Gastrocnemius medialis (tissue), 4 donors: ENCODE measurements around the gene USP16. TPM values are rescaled to one million over a fixed set of nuclear protein-coding genes. Genes with fewer than 3 reads are reported as not detected.
A peak's percentile ranks its signal among the peaks of the same experiment; 100 is the strongest.

Experiments used
- ATAC-seq, 2 donors: fragments of 150-250 bp; one replicate each; pipeline ENCODE4 v1.9.1; 2016
- DNase-seq, 2 donors: peaks; one replicate each; pipeline ENCODE4 v3.0.0-alpha.2; 2019
- H3K27ac ChIP-seq, 4 donors: fragments of 200-600 bp; sonication (generic); 1 replicate in 1 of 4; 2 replicates in 3 of 4; pipeline ENCODE4 v1.5.1; 2016 to 2018; ENCODE audit warnings: mild to moderate bottlenecking in 2 of 4, moderate library complexity in 1 of 4
- H3K27me3 ChIP-seq, 3 donors: fragments of 200-600 bp; sonication (generic) in 2 of 3; 1 replicate in 1 of 3; 2 replicates in 2 of 3; pipeline versions ENCODE4 v1.5.1 to v1.6.0; 2016 to 2019; ENCODE audit warnings: mild to moderate bottlenecking in 1 of 3, moderate library complexity in 1 of 3
- H3K36me3 ChIP-seq, 2 donors: fragments of 200-600 bp; sonication (generic) in 1 of 2; one replicate each; pipeline ENCODE4 v1.5.1; 2017 to 2018
- H3K4me1 ChIP-seq, 2 donors: fragments of 200-600 bp; sonication (generic) in 1 of 2; one replicate each; pipeline ENCODE4 v1.5.1; 2016 to 2017; ENCODE audit warnings: mild to moderate bottlenecking in 2 of 2
- H3K4me3 ChIP-seq, 4 donors: fragments of 200-600 bp; sonication (generic) in 3 of 4; 1 replicate in 1 of 4; 2 replicates in 3 of 4; pipeline ENCODE4 v1.5.1; 2016 to 2019; ENCODE audit warnings: mild to moderate bottlenecking in 2 of 4
- H3K9me3 ChIP-seq, 3 donors: fragments of 200-600 bp; sonication (generic) in 2 of 3; 1 replicate in 1 of 3; 2 replicates in 2 of 3; pipeline ENCODE4 v1.5.1; 2016 to 2019
- POLR2A ChIP-seq, 2 donors: fragments of 450-650 bp; IDR thresholded peaks; one replicate each; pipeline ENCODE4 v1.6.1; 2017; ENCODE audit warnings: antibody characterized with exemption in 2 of 2, mild to moderate bottlenecking in 2 of 2, moderate library complexity in 2 of 2
- in situ Hi-C, 4 donors: fragments of 200-750 bp; cut with MboI; loops; one replicate each; pipeline versions ENCODE4 v1.15.0 to v1.8.0; 2017; ENCODE audit warnings: low sequenced_read_pairs in 4 of 4
- intact Hi-C: fragments of 100-400 bp; cut with DNase I; formaldehyde crosslinking; loops from one replicate; pipeline ENCODE4 v1.15.1; 2023; ENCODE audit warnings: low total_unique reads
- total RNA-seq, 4 donors: library from RNA; depleted of rRNA; stranded (reverse); fragments of >200 nt; gene quantifications; one replicate each; pipeline versions ENCODE4 v1.1.0 to v1.2.3, GENCODE V29; 2016
- TF ChIP-seq, protein P1 (sequence below), 5 experiments: fragments of 450-650 bp in 3 of 5; fragments of 200-600 bp in 2 of 5; sonication (generic) in 2 of 5; IDR thresholded peaks in 4 of 5; conservative IDR thresholded peaks in 1 of 5; 1 replicate in 4 of 5; 2 replicates in 1 of 5; pipeline ENCODE4 v1.5.1; 2016 to 2019; ENCODE audit warnings: antibody characterized with exemption in 5 of 5, mild to moderate bottlenecking in 3 of 5, moderate library complexity in 3 of 5

Gene USP16
- total RNA-seq, 4 donors from 2014 or later = 25.0 to 37.2 (median 32.1) TPM

DNA sequence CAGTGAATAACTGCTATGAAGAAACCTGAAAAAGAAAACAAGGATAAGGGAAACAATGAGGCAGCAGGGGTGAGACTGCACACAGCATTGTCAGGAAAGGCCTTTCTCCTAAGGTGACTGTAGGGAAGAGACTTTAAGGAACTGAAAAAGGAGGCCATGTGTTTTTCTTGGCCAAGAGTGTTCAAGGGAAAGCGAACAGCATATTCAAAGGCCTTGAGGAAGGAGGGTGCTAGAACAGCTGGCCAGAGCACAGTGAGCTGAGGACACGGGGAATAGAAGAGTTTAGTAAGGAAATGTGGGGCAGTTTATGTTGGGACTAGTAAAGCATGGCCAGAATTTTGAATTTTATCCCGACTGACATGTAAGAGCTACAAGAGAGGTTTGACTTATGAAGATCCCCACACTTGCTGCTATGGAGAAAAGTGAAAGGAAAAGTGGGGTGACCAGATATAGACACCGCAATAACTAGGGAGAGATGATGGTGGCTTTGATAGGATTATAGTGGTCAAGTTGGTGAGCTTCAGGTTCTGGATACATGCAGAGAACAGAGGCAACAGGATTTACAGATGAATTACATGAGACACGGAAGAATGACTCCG lies 6.7 kb upstream of the USP16 start:
- Histone ChIP-seq H3K27ac (peak overlapping the region in 2 of 4 donors; percentile 78 to 82), H3K4me1 (peaks cover 13 to 18% of the 10 kb centered on the region in 2 donors), H3K27me3 (no peaks in the 10 kb centered on the region), H3K36me3 (no peaks in the 10 kb centered on the region), H3K9me3 (no peaks in the 10 kb centered on the region), H3K4me3 (peak overlapping the region in 3 of 4 donors; percentile 73 to 95 (median 91))
- TF ChIP-seq POLR2A (IDR thresholded peaks at IDR 0.05) = no peak
- TF ChIP-seq, protein P1, sequence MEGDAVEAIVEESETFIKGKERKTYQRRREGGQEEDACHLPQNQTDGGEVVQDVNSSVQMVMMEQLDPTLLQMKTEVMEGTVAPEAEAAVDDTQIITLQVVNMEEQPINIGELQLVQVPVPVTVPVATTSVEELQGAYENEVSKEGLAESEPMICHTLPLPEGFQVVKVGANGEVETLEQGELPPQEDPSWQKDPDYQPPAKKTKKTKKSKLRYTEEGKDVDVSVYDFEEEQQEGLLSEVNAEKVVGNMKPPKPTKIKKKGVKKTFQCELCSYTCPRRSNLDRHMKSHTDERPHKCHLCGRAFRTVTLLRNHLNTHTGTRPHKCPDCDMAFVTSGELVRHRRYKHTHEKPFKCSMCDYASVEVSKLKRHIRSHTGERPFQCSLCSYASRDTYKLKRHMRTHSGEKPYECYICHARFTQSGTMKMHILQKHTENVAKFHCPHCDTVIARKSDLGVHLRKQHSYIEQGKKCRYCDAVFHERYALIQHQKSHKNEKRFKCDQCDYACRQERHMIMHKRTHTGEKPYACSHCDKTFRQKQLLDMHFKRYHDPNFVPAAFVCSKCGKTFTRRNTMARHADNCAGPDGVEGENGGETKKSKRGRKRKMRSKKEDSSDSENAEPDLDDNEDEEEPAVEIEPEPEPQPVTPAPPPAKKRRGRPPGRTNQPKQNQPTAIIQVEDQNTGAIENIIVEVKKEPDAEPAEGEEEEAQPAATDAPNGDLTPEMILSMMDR (IDR thresholded peaks at IDR 0.05 in 4 of 5, conservative IDR thresholded peaks at IDR 0.05 in 1 of 5) = no peak
- no peak for ATAC-seq
- intact Hi-C loops (no loop called here), in situ Hi-C loops (no loop called here)
- DNase-seq = no peak

DNA sequence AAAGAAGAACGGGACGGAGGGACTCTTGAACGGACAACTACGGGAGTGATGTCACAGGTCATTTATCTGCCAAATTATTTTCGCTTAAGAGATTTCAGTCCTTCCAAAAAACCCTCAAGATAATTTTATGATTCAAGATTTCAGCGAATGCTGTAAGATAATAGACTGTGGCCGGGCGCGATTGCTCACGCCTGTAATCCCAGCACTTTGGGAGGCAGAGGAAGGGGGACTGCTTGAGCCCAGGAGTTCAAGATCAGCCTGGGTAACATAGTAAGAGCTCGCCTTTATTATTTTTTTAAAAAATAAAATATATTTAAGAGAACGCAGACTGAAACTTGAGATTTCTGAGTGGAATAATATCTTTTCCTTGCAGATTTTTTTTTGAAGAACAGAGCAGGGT lies 5.9 kb upstream of the USP16 start:
- TF ChIP-seq, protein P1 (IDR thresholded peaks at IDR 0.05 in 4 of 5, conservative IDR thresholded peaks at IDR 0.05 in 1 of 5) = no peak
- no peak for TF ChIP-seq POLR2A (IDR thresholded peaks at IDR 0.05)
- Histone ChIP-seq H3K36me3 (no peaks in the 10 kb centered on the region), H3K27ac (peak overlapping the region; percentile 78 to 85 (median 82)), H3K27me3 (no peaks in the 10 kb centered on the region), H3K9me3 (no peaks in the 10 kb centered on the region), H3K4me3 (peak overlapping the region; percentile 73 to 97 (median 93)), H3K4me1 (peaks cover 13 to 18% of the 10 kb centered on the region in 2 donors)
- intact Hi-C loops = no loop called here
- in situ Hi-C loops = no loop called here
- DNase-seq = no peak
- ATAC-seq = peak; percentile 6 to 18

DNA sequence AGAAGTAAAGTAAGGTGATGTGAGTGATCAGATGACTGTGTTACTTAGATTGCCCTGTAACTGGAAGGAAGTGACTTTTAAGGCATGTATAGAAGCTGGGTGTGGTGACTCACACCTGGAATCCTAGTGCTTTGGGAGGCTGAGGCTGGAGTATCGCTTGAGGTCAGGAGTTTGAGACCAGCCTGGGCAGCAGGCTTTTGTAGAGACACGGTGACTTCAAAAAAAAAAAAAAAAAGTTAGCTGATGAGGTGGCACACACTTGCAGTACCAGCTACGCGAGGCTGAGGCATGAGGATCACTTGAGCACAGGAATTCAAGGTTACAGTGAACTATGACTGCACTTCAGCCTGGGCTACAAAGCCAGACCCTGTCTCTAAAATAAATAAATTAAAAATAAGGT lies 2.3 kb upstream of the USP16 start:
- in situ Hi-C loops (no loop called here), intact Hi-C loops (no loop called here)
- no peak for ATAC-seq
- H3K4me3 ChIP-seq = no peak overlapping the region
- no peaks in the 10 kb centered on the region for H3K9me3 ChIP-seq
- no peak for DNase-seq
- H3K27ac ChIP-seq = no peak overlapping the region
- no peaks in the 10 kb centered on the region for H3K36me3 ChIP-seq
- H3K27me3 ChIP-seq = no peaks in the 10 kb centered on the region
- TF ChIP-seq, protein P1 (IDR thresholded peaks at IDR 0.05 in 4 of 5, conservative IDR thresholded peaks at IDR 0.05 in 1 of 5) = no peak
- TF ChIP-seq POLR2A (IDR thresholded peaks at IDR 0.05) = no peak
- H3K4me1 ChIP-seq = peaks cover 27 to 41% of the 10 kb centered on the region in 2 donors

DNA sequence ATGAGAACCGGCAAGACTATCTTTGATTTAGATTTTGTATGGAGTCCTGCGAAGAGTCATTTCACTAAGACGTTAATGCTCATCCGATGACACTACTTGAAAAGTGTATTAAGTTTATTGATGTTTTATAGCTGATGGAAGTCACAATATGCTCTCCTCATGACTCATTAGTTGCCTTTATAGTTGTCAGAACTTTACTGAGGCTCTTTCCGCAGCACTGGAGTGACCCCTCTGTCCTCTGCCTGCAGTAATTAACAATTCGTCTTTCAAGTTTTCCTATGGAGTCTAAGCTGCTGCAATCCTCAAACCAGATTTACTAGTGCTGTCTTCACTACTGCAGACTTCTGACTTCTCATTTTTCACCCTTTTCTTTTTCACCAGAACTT lies 853 bp downstream of the USP16 start:
- H3K9me3 ChIP-seq = no peaks in the 10 kb centered on the region
- intact Hi-C loops (no loop called here), in situ Hi-C loops (no loop called here)
- H3K27ac ChIP-seq = peak overlapping the region; percentile 95 to 99 (median 97)
- peaks cover 0 to 15% of the 10 kb centered on the region in 2 donors for H3K36me3 ChIP-seq
- peaks cover 15 to 26% of the 10 kb centered on the region in 2 donors for H3K4me1 ChIP-seq
- DNase-seq (no peak), ATAC-seq (peak; percentile 7 to 9)
- TF ChIP-seq, protein P1 (IDR thresholded peaks at IDR 0.05 in 4 of 5, conservative IDR thresholded peaks at IDR 0.05 in 1 of 5) = no peak
- no peak for TF ChIP-seq POLR2A (IDR thresholded peaks at IDR 0.05)
- H3K27me3 ChIP-seq = no peaks in the 10 kb centered on the region
- peak overlapping the region; percentile 66 to 87 (median 79) for H3K4me3 ChIP-seq

DNA sequence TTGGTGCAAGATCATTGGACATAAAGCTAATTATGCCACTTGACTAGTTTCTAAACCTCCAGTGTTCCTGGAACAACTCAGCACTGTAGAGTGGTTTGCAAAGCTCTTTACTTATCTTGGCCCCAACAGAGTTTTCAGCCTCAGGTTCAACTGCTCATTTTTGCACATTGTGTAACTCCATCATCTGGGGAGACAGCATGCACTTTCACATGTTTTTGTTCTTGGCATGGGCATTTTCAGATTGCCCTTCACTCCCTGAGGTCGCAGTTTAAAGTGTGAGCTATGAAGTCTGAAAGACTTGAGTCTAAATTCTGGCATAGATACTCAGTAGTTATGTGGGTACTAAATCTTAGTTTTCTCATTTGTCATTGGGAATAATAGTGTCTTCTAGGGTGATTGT lies 5.1 kb downstream of the USP16 start:
- DNase-seq (no peak), ATAC-seq (no peak)
- peaks cover 0 to 49% of the 10 kb centered on the region in 2 donors for H3K36me3 ChIP-seq
- TF ChIP-seq, protein P1 (IDR thresholded peaks at IDR 0.05 in 4 of 5, conservative IDR thresholded peaks at IDR 0.05 in 1 of 5) = no peak
- TF ChIP-seq POLR2A (IDR thresholded peaks at IDR 0.05) = no peak
- no peak overlapping the region for H3K4me3 ChIP-seq
- intact Hi-C loops (no loop called here), in situ Hi-C loops (no loop called here)
- no peaks in the 10 kb centered on the region for H3K9me3 ChIP-seq
- H3K27ac ChIP-seq = no peak overlapping the region
- H3K4me1 ChIP-seq = peaks cover 15 to 21% of the 10 kb centered on the region in 2 donors
- H3K27me3 ChIP-seq = no peaks in the 10 kb centered on the region
